BE2C (cell line): Measurements from ENCODE around the gene POLR2J.

Source experiments
- DNase-seq: peaks from one replicate; pipeline ENCODE4 v3.0.0-alpha.2; 2020
- H3K27me3 ChIP-seq: fragments of 250-450 bp; sonication (Bioruptor Pico); 2 replicates; pipeline ENCODE4 v1.5.1; 2020; ENCODE audit warnings: mild to moderate bottlenecking
- H3K36me3 ChIP-seq: fragments of 250-450 bp; sonication (Bioruptor Pico); 2 replicates; pipeline ENCODE4 v1.5.1; 2020; ENCODE audit warnings: mild to moderate bottlenecking
- H3K4me1 ChIP-seq: fragments of 250-450 bp; sonication (Bioruptor Pico); 2 replicates; pipeline ENCODE4 v1.5.1; 2020
- H3K4me3 ChIP-seq: 2 replicates; pipeline ENCODE4 v1.5.1; 2011; ENCODE audit warnings: low read depth, low read length
- H3K9me3 ChIP-seq: fragments of 250-450 bp; sonication (Bioruptor Pico); 2 replicates; pipeline ENCODE4 v1.5.1; 2020
- CTCF ChIP-seq: IDR thresholded peaks from 2 replicates; pipeline ENCODE4 v1.5.1; 2012; ENCODE audit warnings: mild to moderate bottlenecking, low read depth, low read length

POLR2J gene

GRCh38 chr7:102425639-102426267 lies 53.0 kb downstream of the POLR2J start:
- no peaks in the 10 kb centered on the region for H3K4me1 ChIP-seq
- H3K36me3 ChIP-seq: peaks cover 44% of the 10 kb centered on the region
- TF ChIP-seq CTCF: no peak
- H3K9me3 ChIP-seq: no peaks in the 10 kb centered on the region
- no peak for DNase-seq
- H3K27me3 ChIP-seq: no peaks in the 10 kb centered on the region
- no peak overlapping the region for H3K4me3 ChIP-seq

GRCh38 chr7:102424787-102425218 lies 53.9 kb downstream of the POLR2J start:
- no peaks in the 10 kb centered on the region for H3K27me3 ChIP-seq
- H3K4me3 ChIP-seq: no peak overlapping the region
- H3K9me3 ChIP-seq: no peaks in the 10 kb centered on the region
- no peak for TF ChIP-seq CTCF
- H3K4me1 ChIP-seq: no peaks in the 10 kb centered on the region
- DNase-seq: no peak
- peaks cover 51% of the 10 kb centered on the region for H3K36me3 ChIP-seq

GRCh38 chr7:102424129-102424551 lies 54.6 kb downstream of the POLR2J start:
- peaks cover 55% of the 10 kb centered on the region for H3K36me3 ChIP-seq
- no peaks in the 10 kb centered on the region for H3K27me3 ChIP-seq
- DNase-seq: no peak
- TF ChIP-seq CTCF: no peak
- H3K4me1 ChIP-seq: no peaks in the 10 kb centered on the region
- H3K9me3 ChIP-seq: no peaks in the 10 kb centered on the region
- no peak overlapping the region for H3K4me3 ChIP-seq
